SK-MEL-5 (cell line): ENCODE results near the gene PARP6. TPM values are rescaled to one million over a fixed set of nuclear protein-coding genes. Genes with fewer than 3 reads are reported as not detected.

Experiments
- DNase-seq: peaks from one replicate; pipeline ENCODE4 v3.0.0-alpha.2; 2016; ENCODE audit warnings: low read depth, low spot score
- in situ Hi-C: cut with HindIII; loops from 2 replicates; pipeline ENCODE4 v1.10.0; 2016; ENCODE audit warnings: low sequenced_read_pairs, high pct_unique_total_duplicates, low pct_unique_long_range_greater_than_20kb
- polyA plus RNA-seq, 2 experiments: library from polyadenylated mRNA; depleted of rRNA; stranded (reverse); fragments of >200 nt; gene quantifications; 2 replicates each; pipeline ENCODE4 v1.2.3, GENCODE V29; 2015
- total RNA-seq: library from RNA; depleted of rRNA; stranded (reverse); fragments of >200 nt; shearing (Covaris generic); gene quantifications from 2 replicates; pipeline ENCODE4 v1.2.3, GENCODE V29; 2014; rRNA removed

Gene PARP6
- total RNA-seq: 24.2 and 27.3 TPM in 2 replicates
- polyA plus RNA-seq (2015; cell fraction: cytosol; rRNA removed): 16.9 and 22.6 TPM in 2 replicates
- polyA plus RNA-seq (2015; cell fraction: nucleus; rRNA removed): 417 and 445 TPM in 2 replicates

DNA sequence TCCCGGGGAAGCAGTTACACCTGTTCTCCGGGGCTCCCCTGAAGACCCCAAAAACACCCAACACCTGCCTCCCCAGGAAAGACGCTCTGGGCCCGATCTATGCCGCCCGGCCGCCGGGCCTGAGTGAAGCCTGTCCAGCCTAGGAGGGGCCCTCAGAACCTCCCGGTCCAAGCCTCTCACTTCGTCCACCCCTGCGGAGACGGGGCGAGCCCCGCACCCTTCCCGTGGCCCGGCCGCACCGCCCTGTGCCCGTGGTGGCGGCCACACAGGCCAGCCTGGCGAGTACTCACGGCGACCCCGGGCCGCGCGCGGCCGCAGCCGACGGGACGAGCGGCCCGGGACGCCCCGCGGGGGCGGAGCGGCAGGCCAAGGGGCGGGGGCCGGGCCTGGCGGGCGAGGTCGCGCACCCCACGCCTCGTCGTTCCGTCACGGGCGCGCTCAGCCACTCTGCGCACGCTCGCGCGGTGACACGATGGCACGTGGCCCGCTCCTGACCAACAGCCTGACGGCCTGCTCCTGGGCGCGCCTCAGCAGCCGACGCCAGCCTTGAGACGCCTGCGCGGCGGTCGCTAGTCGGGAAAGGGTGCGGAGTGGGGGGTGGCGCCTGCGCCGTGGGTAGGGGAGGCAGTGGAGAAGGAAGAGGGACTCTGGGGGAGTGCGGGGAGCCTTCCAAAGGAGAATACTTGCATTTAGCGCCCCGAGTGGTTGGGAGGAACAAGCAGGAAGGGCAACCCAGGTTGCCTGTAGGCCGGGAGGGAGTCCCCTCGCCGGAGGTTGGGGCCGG, at the start of gene PARP6:
Gene PARP6, minus strand, starts transcription at position 342 of the 784 bp plus-strand sequence. CDS start 5,077 bp downstream, outside the sequence.
- peak; percentile 96 for DNase-seq
- in situ Hi-C loops: no loop called here

GRCh38 chr15:72319985-72320671, 47.8 kb upstream of the PARP6 start, which contains the start of gene CELF6:
CELF6 (minus strand) TSS chr15:72320157; CDS start chr15:72319874, 283 bp downstream.
- peak; percentile 75 for DNase-seq
- in situ Hi-C loops: no loop called here

DNA sequence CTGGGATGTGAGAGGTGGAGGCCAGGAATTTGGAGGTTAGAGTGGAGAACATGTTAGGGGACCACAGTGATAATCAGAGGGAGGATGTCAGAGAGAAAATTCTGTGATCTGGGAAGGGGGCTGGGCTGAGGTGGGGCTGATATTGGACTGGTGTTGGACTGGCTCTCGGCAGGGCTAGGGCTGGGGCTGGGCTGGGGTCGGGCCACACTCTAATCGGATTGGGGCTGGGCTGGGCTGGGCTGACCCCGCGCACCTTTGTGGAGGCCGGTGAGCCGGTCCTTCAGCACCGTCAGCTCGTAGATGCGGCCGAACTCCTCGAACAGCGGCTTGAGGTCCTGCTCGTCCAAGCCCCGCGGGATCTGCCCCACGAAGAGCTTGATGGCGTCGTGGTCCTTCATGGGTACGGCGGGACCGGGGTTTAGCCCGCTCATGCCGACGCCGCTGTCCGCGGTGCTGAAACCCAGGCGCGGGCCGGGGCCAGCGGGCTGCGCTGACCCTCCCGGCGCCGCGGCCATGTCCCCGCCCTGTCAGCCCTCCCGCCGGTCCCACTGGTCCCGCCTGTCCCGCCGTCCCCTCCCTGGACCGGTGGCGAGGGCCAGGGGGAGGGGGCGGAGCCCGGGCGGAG, 47.1 kb upstream of the PARP6 start:
- in situ Hi-C loops: no loop called here

GRCh38 chr15:72318408-72318942, 46.1 kb upstream of the PARP6 start:
- in situ Hi-C loops: no loop called here
- no peak for DNase-seq

More for the DNA sequence above, 47.1 kb upstream of the PARP6 start:
- peak; percentile 37 for DNase-seq

- in situ Hi-C loops: no loop called here
- peak; percentile 16 for DNase-seq
These were observed 43.5 kb upstream of the PARP6 start for GRCh38 chr15:72315706-72316370.

- no peak for DNase-seq
- in situ Hi-C loops: no loop called here
These were observed 41.5 kb upstream of the PARP6 start for GRCh38 chr15:72313881-72314280.

GRCh38 chr15:72313448-72313840, 41.1 kb upstream of the PARP6 start:
- in situ Hi-C loops: no loop called here
- no peak for DNase-seq

GRCh38 chr15:72312605-72313447, 40.5 kb upstream of the PARP6 start:
- in situ Hi-C loops: no loop called here
- DNase-seq: peak; percentile 88

DNA sequence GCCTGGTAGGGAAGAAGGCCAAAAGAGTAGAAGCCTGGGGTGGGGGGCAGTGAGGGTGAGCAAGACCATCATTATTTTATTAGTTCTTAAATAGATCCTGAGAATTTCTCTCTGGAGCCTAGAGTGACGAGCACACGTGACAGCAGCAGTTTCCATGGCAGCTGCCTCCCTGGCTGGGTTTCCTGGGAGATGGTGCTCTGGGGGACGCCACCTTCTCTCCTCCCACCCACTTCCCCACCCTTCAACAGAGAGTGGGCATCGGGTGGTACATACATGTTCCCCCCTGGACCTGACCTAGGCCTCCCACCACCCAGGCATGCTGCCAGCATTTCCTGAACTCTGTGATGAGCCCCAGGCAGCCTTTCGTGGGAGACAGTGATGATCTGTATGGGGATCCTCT, 34.7 kb upstream of the PARP6 start:
- in situ Hi-C loops: no loop called here
- DNase-seq: no peak

DNA sequence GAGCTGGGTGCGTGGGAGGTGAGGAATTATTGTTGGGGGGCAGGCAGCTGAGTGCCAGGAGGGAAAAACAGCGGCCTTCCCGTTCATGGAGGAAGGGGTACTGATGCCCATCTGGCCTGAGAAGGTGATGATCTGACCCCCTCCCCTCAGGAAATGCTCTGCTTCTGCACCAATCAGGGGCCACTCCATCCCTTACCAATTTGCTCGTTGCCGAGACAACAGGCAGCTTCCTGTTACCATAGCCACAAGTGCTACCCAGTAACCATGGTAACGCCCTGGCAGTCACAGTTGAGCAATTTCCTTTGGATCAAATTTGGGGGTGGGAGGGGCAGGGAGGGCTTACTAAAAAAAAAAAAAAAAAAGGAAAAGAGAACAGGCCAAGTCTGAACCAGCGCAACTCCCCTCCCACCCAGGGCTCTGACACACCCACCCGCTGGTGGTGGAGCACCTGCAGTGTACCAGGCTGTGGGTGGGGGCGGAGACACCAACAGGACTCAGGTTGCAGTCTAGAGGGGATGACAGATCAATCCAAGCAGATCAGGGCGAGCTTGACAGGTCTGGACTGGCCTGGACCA, 33.9 kb upstream of the PARP6 start:
- in situ Hi-C loops: no loop called here
- DNase-seq: peak; percentile 22

- DNase-seq: no peak
- in situ Hi-C loops: no loop called here
These were observed 32.2 kb upstream of the PARP6 start for GRCh38 chr15:72304596-72304995.

DNA sequence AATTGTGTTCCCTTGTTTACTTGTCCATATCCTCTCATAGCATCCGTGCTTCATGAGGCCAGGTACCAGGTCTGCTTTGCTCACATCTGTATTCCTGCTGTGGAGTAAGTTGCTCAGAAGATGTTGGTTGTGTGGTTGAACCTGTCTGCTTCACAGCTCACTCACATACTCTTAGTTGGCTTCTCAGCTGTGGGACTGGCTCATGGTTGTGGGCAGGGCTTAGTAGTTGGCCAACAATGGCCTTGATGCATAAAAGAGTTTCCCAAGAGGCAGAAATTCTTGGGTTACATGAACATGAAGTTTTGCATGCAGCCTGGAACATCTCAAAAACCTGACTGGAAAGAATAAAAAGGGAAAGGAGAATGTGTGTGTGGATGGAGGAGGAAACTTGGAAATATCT, 30.6 kb upstream of the PARP6 start:
- in situ Hi-C loops: no loop called here
- DNase-seq: no peak

DNA sequence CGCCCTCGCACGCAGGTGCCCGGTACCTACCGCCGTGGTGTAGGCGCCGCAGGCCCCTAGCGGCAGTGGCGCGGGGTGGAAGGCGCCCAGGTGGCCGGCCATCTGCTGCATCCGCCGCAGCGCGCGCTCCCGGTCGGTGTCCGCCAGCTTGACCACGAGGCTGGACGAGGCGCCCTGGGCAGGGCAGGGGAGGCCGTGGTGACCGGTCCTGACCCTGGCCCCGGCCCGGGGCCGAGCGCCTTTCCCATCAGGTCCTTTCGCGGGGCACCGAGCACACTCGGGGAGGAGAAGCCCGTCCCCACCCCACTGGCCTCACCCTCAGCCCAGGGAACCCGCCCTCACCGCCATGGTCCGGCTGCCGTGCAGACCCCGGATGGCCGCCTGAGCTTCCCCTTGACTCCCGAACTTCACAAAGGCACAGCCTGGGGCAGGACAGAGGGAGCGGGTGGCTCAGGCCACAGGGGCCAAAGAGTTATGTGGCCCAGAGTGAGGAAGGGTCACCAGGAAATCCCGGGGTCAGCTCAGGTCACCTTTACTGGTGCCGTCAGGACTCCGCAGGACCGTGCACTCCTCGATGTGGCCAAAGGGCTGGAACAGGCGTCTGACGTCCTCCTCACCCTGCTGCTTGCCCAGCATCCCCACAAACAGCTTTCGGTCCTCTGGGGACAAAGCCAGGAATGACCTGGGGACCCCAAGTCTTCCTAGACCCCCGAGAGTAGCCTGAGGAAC, 17.4 kb upstream of the PARP6 start:
- in situ Hi-C loops: no loop called here
- DNase-seq: no peak

DNA sequence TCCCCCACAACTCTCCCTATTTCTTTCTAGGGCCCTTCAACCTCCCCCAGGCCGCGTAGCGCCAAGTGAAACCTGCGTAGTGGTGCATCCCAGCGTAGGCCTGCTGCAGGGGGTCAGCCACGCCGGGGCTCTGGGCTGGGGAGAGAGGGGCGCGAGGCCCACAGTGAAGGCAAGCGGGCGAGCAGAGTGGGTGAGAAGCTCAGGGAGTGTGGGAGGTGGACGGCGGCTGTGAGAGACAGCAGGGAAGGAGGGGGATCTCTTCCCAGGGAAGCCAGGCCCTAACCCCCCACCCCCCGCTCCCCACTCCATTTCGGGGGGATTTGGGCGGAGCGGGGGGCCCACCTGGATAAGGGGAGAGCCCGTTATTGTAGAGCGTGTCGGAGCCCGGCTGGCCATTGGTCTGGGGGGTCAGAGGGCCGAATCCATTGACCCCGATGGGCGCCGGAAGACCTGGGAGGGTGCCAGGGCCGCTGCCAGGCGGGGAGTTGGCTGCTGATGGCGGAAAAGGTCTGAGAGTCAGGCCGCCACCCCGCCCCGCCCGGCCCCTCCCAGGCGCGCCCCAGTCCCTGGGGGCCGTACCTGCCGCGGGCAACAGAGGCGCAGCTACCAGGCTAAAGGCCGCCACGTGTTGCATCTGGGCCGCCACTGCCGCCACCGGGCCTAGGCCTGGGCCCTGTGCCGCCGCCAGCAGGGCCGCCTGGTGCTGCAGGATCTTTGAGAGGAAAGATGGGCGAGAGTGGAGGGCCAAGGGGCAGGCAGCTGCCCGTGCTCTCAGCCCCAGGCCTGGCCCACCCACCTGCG, 16.6 kb upstream of the PARP6 start:
- no peak for DNase-seq
- in situ Hi-C loops: no loop called here

DNA sequence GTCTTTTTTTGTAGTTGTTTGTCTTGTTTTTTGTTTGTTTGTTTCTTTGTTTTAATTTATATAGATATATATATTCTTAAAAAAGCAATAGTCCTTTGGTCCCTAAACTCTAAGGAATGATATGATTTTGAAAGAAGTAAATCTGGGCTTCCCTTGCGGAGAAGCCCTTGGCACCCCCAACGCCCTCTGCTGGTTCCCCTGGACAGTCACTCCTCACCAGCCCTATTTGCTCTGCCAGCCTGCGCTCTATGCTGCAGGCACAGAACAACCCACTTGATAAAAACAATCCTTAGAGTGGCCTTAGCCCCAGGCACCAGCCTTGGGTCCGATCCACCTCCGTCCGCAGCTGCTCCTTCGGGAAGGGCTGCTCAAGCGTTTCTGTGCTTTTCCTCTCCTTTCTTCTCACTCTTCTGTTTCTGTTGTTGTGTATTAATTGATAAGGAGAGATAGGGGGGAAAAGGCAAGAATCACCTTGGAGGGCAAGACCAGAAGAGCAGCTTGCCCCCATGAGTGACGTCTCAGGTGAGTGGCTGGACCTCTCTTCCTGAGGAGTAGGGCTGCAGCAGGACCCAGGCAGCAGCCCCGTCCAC, 13.7 kb upstream of the PARP6 start:
- in situ Hi-C loops: no loop called here
- DNase-seq: peak; percentile 64
